Fibroblast of mammary gland (primary cell): Measurements from ENCODE around the gene TCP11.

Experiments used
- DNase-seq: peaks from one replicate; pipeline ENCODE4 v3.0.0-alpha.2; 2010; ENCODE audit warnings: low read depth
- H3K4me3 ChIP-seq: 2 replicates; pipeline ENCODE4 v1.5.1; 2011; ENCODE audit warnings: low read depth, mild to moderate bottlenecking, low read length, moderate library complexity; ENCODE audit not compliant: control insufficient read depth
- CTCF ChIP-seq: conservative IDR thresholded peaks from 2 replicates; pipeline ENCODE4 v1.5.1; 2011; ENCODE audit warnings: low read depth, low read length, inconsistent platforms; ENCODE audit not compliant: control insufficient read depth, insufficient read depth

TCP11 gene

GRCh38 chr6:35184580-35185301, 43.6 kb upstream of the TCP11 start:
- no peak for TF ChIP-seq CTCF
- no peak overlapping the region for H3K4me3 ChIP-seq
- DNase-seq = no peak

GRCh38 chr6:35183935-35184334, 42.8 kb upstream of the TCP11 start:
- no peak for TF ChIP-seq CTCF
- H3K4me3 ChIP-seq = no peak overlapping the region
- DNase-seq = no peak

- TF ChIP-seq CTCF = no peak
- H3K4me3 ChIP-seq = no peak overlapping the region
- DNase-seq = no peak
Observed at GRCh38 chr6:35183281-35183680, 42.1 kb upstream of the TCP11 start.

GRCh38 chr6:35181933-35182612, 40.9 kb upstream of the TCP11 start:
- TF ChIP-seq CTCF = no peak
- H3K4me3 ChIP-seq = no peak overlapping the region
- DNase-seq = peak; percentile 92

- TF ChIP-seq CTCF = no peak
- peak; percentile 85 for DNase-seq
- H3K4me3 ChIP-seq = no peak overlapping the region
Observed at GRCh38 chr6:35181308-35181932, 40.3 kb upstream of the TCP11 start.

GRCh38 chr6:35179901-35180535, 38.9 kb upstream of the TCP11 start:
- no peak overlapping the region for H3K4me3 ChIP-seq
- DNase-seq = no peak
- no peak for TF ChIP-seq CTCF
